GM19023 (cell line): ENCODE results near the gene YTHDF1.

Source experiments
- ATAC-seq: cut with Tn5 transposase; IDR thresholded peaks from one replicate; pipeline ENCODE4 v1.9.1; 2021; ENCODE audit warnings: mild to moderate bottlenecking, moderate library complexity; ENCODE audit not compliant: unreplicated experiment

The YTHDF1 gene

GRCh38 chr20:63249891-63250290 lies 34.0 kb upstream of the YTHDF1 start:
- no peak for ATAC-seq

- no peak for ATAC-seq
These were observed 33.1 kb upstream of the YTHDF1 start for GRCh38 chr20:63248835-63249591.

GRCh38 chr20:63247671-63248228 lies 31.8 kb upstream of the YTHDF1 start:
- ATAC-seq, result no peak

GRCh38 chr20:63246490-63247288 lies 30.8 kb upstream of the YTHDF1 start:
- ATAC-seq, result no peak

GRCh38 chr20:63244468-63244867 lies 28.5 kb upstream of the YTHDF1 start:
- ATAC-seq, result no peak

- no peak for ATAC-seq
These were observed 27.8 kb upstream of the YTHDF1 start for GRCh38 chr20:63243604-63244247.

- ATAC-seq, result no peak
These were observed 26.8 kb upstream of the YTHDF1 start for GRCh38 chr20:63242736-63243135.

- ATAC-seq, result no peak
These were observed 25.3 kb upstream of the YTHDF1 start for GRCh38 chr20:63241272-63241671.

GRCh38 chr20:63240004-63240403 lies 24.1 kb upstream of the YTHDF1 start:
- no peak for ATAC-seq

GRCh38 chr20:63239431-63239830 lies 23.5 kb upstream of the YTHDF1 start:
- ATAC-seq, result no peak

GRCh38 chr20:63238514-63239125 lies 22.7 kb upstream of the YTHDF1 start:
- ATAC-seq, result no peak

GRCh38 chr20:63238031-63238430 lies 22.1 kb upstream of the YTHDF1 start:
- no peak for ATAC-seq

GRCh38 chr20:63236116-63236837 lies 20.3 kb upstream of the YTHDF1 start:
- no peak for ATAC-seq

- ATAC-seq, result no peak
These were observed 19.6 kb upstream of the YTHDF1 start, which contains the start of gene BIRC7 for GRCh38 chr20:63235399-63235983. BIRC7 (plus strand) TSS chr20:63235905; CDS start chr20:63236097, 192 bp downstream.

GRCh38 chr20:63234693-63235398 lies 18.9 kb upstream of the YTHDF1 start:
- no peak for ATAC-seq

GRCh38 chr20:63233924-63234323 lies 18.0 kb upstream of the YTHDF1 start:
- no peak for ATAC-seq

- ATAC-seq, result no peak
These were observed 17.1 kb upstream of the YTHDF1 start for GRCh38 chr20:63233061-63233344.

- ATAC-seq, result no peak
These were observed 16.5 kb upstream of the YTHDF1 start for GRCh38 chr20:63232235-63233060.
